ENCODE results near the gene ATRAID. TPM values are rescaled to one million over a fixed set of nuclear protein-coding genes. Genes with fewer than 3 reads are reported as not detected.

Gene ATRAID
- total RNA-seq, 1 experiment from 2014 or later = 108 TPM

DNA sequence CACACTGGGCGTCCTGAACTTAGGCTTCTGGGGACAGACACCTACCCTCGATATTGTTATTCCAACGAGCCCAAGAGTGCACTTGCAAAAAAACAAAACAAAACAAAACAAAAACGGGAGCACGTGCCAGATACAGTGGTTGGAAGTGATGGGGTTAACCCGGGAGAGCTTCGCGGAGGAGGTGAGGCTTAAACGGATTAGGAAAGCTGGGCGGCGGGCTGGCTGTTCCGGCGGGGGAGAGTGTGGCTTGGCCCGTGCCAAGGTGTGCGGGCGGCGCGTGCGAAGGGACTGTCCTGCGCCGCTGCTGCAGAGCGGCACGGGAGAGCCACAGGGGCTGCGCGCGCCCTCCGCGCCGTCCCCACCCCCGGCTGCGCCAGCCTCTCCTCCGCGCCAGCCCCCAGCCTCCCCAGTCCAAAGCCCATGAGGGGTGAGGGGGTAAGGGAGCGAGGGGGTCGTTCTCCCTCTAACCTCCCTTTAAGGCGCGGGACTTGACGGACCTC is 52.5 kb downstream of the ATRAID start:
- peaks cover 31% of the 10 kb centered on the region for H3K27me3 Mint-ChIP-seq (ENCODE audit: low read depth)
- no peak overlapping the region for H2BK120ac ChIP-seq (ENCODE audit: low read depth, low read length, poor library complexity, severe bottlenecking)
- no peak overlapping the region for H3K27ac ChIP-seq (ENCODE audit: insufficient read length, low read depth, low read length)
- H2AK5ac ChIP-seq (ENCODE audit: insufficient read length, low read length) = no peak overlapping the region
- no CpG with 5 or more reads among the region's 38 CpGs for WGBS (ENCODE audit: extremely low coverage, insufficient read length, low lambda C conversion rate)
- H3K79me2 ChIP-seq (ENCODE audit: insufficient read depth, low read length) = no peaks in the 10 kb centered on the region
- H4K5ac ChIP-seq (ENCODE audit: insufficient read length, low read depth, low read length) = no peak overlapping the region
- H3K4me1 Mint-ChIP-seq = peaks cover 24 to 29% of the 10 kb centered on the region in 2 experiments
- H4K91ac ChIP-seq (ENCODE audit: insufficient read length, low read depth, low read length) = no peak overlapping the region
- TF ChIP-seq, protein P1, sequence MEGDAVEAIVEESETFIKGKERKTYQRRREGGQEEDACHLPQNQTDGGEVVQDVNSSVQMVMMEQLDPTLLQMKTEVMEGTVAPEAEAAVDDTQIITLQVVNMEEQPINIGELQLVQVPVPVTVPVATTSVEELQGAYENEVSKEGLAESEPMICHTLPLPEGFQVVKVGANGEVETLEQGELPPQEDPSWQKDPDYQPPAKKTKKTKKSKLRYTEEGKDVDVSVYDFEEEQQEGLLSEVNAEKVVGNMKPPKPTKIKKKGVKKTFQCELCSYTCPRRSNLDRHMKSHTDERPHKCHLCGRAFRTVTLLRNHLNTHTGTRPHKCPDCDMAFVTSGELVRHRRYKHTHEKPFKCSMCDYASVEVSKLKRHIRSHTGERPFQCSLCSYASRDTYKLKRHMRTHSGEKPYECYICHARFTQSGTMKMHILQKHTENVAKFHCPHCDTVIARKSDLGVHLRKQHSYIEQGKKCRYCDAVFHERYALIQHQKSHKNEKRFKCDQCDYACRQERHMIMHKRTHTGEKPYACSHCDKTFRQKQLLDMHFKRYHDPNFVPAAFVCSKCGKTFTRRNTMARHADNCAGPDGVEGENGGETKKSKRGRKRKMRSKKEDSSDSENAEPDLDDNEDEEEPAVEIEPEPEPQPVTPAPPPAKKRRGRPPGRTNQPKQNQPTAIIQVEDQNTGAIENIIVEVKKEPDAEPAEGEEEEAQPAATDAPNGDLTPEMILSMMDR (conservative IDR thresholded peaks at IDR 0.05) = no peak
- H3T11ph ChIP-seq (ENCODE audit: low read length) = no peak overlapping the region
- H3K79me1 ChIP-seq (ENCODE audit: insufficient read depth, low read depth, low read length, poor library complexity, severe bottlenecking) = no peaks in the 10 kb centered on the region
- no peak overlapping the region for H2AFZ ChIP-seq (ENCODE audit: low read length)
- no peak overlapping the region for H3K9ac ChIP-seq (ENCODE audit: extremely low read depth, insufficient read length, low read length)
- no peak overlapping the region for H3K23ac ChIP-seq (ENCODE audit: insufficient read length, low read depth, low read length)
- H3K9me3 Mint-ChIP-seq = no peaks in the 10 kb centered on the region; a peak in 2 of 5 replicates
- H3K36me3 Mint-ChIP-seq (ENCODE audit: insufficient read depth in 1 of 3, low read depth in 3 of 3) = no peaks in the 10 kb centered on the region; a peak in 2 of 7 replicates
- H3K9me3 ChIP-seq (ENCODE audit: control insufficient read depth, low read depth, low read length) = no peaks in the 10 kb centered on the region
- DNase-seq = peak; percentile 63
- H3K18ac ChIP-seq (ENCODE audit: insufficient read length, low read depth, low read length) = no peak overlapping the region
- no peaks in the 10 kb centered on the region; the same call in 1 of the 2 replicates for H3K4me1 ChIP-seq (ENCODE audit: insufficient read depth, low read length)
- H3K56ac ChIP-seq (ENCODE audit: insufficient read length, low read depth, low read length) = no peak overlapping the region
- no peak overlapping the region for H2BK20ac ChIP-seq (ENCODE audit: low read depth, low read length, poor library complexity, severe bottlenecking)
- H2BK12ac ChIP-seq (ENCODE audit: insufficient read length, low read depth, low read length) = no peak overlapping the region
- no peak overlapping the region for H2BK15ac ChIP-seq (ENCODE audit: low read depth, low read length)
- peaks cover 38% of the 10 kb centered on the region; the same call in 1 of the 2 replicates for H3K27me3 ChIP-seq (ENCODE audit: insufficient read depth, low read length)
- H3K27ac Mint-ChIP-seq = no peak overlapping the region
- H3K14ac ChIP-seq (ENCODE audit: insufficient read depth, low read length) = peak overlapping the region; percentile 86; the same call in 1 of the 2 replicates
- peaks cover 20% of the 10 kb centered on the region for H3K23me2 ChIP-seq (ENCODE audit: insufficient read length, low read depth, low read length, poor library complexity, severe bottlenecking)
- no peak overlapping the region for H2BK5ac ChIP-seq (ENCODE audit: insufficient read length, low read length)
- H3K4me2 ChIP-seq (ENCODE audit: insufficient read depth, insufficient read length, low read length) = peak overlapping the region; percentile 44
- H3K4ac ChIP-seq (ENCODE audit: low read depth, low read length) = no peak overlapping the region
- no peaks in the 10 kb centered on the region for H4K20me1 ChIP-seq (ENCODE audit: control insufficient read depth, insufficient read depth, insufficient read length)
- no peak overlapping the region for H4K8ac ChIP-seq (replicated peaks; ENCODE audit: insufficient read length, low read depth, low read length)
- peak overlapping the region; percentile 64 to 88 for H3K4me3 Mint-ChIP-seq
